MM.1S (cell line): Measurements from ENCODE around the gene NRG2.

Experiments used
- DNase-seq: peaks from one replicate; pipeline ENCODE4 v3.0.0-alpha.2; 2015
- H2AFZ ChIP-seq: fragments of 300-600 bp; sonication (generic); 2 replicates; pipeline ENCODE4 v1.6.0; 2016; ENCODE audit warnings: antibody characterized with exemption, low read length
- H3F3A ChIP-seq: fragments of 300-600 bp; sonication (generic); 2 replicates; pipeline ENCODE4 v1.6.1; 2016; ENCODE audit warnings: mild to moderate bottlenecking, antibody characterized with exemption, low read length, moderate library complexity, mixed read lengths; ENCODE audit not compliant: insufficient read depth
- H3K27ac ChIP-seq: fragments of 300-600 bp; sonication (generic); 2 replicates; pipeline ENCODE4 v1.5.1; 2016; ENCODE audit warnings: mild to moderate bottlenecking, low read length
- H3K27me3 ChIP-seq: fragments of 300-600 bp; sonication (generic); replicated peaks from 2 replicates; pipeline ENCODE4 v1.6.0; 2016; ENCODE audit warnings: low read length; ENCODE audit not compliant: insufficient read depth
- H3K36me3 ChIP-seq: fragments of 300-600 bp; sonication (generic); replicated peaks from 2 replicates; pipeline ENCODE4 v1.6.1; 2016; ENCODE audit warnings: mild to moderate bottlenecking, low read length, mixed read lengths; ENCODE audit not compliant: insufficient read depth
- H3K4me1 ChIP-seq: fragments of 300-600 bp; sonication (generic); 2 replicates; pipeline ENCODE4 v1.6.1; 2016; ENCODE audit warnings: low read length, mixed read lengths
- H3K4me2 ChIP-seq: fragments of 300-600 bp; sonication (generic); 2 replicates; pipeline ENCODE4 v1.6.0; 2016; ENCODE audit warnings: low read depth, low read length
- H3K4me3 ChIP-seq: fragments of 300-600 bp; sonication (generic); 2 replicates; pipeline ENCODE4 v1.5.1; 2016; ENCODE audit warnings: low read length, mixed read lengths
- H3K79me2 ChIP-seq: fragments of 300-600 bp; sonication (generic); 2 replicates; pipeline ENCODE4 v1.6.1; 2016; ENCODE audit warnings: mixed run types, low read length, mixed read lengths
- H3K9ac ChIP-seq: fragments of 300-600 bp; sonication (generic); 2 replicates; pipeline ENCODE4 v1.6.1; 2016; ENCODE audit warnings: low read length, mixed read lengths
- H3K9me2 ChIP-seq: fragments of 300-600 bp; sonication (generic); replicated peaks from 2 replicates; pipeline ENCODE4 v1.6.1; 2016; ENCODE audit warnings: mild to moderate bottlenecking, low read length, mixed read lengths; ENCODE audit not compliant: insufficient read depth
- H3K9me3 ChIP-seq: fragments of 300-600 bp; sonication (generic); replicated peaks from 2 replicates; pipeline ENCODE4 v1.6.1; 2016; ENCODE audit warnings: mild to moderate bottlenecking, low read length, mixed read lengths; ENCODE audit not compliant: insufficient read depth
- H4K20me1 ChIP-seq: fragments of 300-600 bp; sonication (generic); 2 replicates; pipeline ENCODE4 v1.6.1; 2016; ENCODE audit warnings: mild to moderate bottlenecking, low read length, moderate library complexity, mixed read lengths; ENCODE audit not compliant: insufficient read depth
- EZH2 ChIP-seq: fragments of 300-600 bp; sonication (generic); optimal IDR thresholded peaks from 2 replicates; pipeline ENCODE3; 2017; ENCODE audit warnings: low read depth, mild to moderate bottlenecking, antibody characterized with exemption, low read length, mixed read lengths
- EZH2phosphoT487 ChIP-seq: fragments of 300-600 bp; sonication (generic); IDR thresholded peaks from 2 replicates; pipeline ENCODE4 v1.6.1; 2018; ENCODE audit warnings: antibody characterized with exemption, low read length
- TF ChIP-seq, protein P1 (sequence below): fragments of 300-600 bp; sonication (generic); IDR thresholded peaks from 2 replicates; pipeline ENCODE4 v1.5.1; 2016; ENCODE audit warnings: antibody characterized with exemption, low read length, mixed read lengths

Gene NRG2

DNA sequence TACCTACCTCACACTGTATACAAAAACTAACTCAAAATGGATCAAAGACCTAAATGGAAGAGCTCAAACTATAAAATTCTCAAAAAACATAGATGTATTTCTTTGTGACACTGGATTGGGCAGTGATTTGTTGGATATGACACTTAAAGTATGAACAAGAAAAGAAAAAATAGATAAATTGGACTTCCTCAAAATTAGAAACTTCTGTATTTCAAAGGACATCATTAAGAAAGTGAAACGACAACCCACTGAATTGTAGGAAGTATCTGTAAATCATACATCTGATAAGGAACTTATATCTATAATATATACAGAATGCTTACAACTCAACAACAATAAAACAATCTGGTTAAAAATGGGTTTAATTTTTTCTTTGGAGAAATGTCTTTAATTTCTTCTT lies 96.7 kb downstream of the NRG2 start:
- no peak for DNase-seq
- no peaks in the 10 kb centered on the region for H3K27me3 ChIP-seq
- TF ChIP-seq, protein P1, sequence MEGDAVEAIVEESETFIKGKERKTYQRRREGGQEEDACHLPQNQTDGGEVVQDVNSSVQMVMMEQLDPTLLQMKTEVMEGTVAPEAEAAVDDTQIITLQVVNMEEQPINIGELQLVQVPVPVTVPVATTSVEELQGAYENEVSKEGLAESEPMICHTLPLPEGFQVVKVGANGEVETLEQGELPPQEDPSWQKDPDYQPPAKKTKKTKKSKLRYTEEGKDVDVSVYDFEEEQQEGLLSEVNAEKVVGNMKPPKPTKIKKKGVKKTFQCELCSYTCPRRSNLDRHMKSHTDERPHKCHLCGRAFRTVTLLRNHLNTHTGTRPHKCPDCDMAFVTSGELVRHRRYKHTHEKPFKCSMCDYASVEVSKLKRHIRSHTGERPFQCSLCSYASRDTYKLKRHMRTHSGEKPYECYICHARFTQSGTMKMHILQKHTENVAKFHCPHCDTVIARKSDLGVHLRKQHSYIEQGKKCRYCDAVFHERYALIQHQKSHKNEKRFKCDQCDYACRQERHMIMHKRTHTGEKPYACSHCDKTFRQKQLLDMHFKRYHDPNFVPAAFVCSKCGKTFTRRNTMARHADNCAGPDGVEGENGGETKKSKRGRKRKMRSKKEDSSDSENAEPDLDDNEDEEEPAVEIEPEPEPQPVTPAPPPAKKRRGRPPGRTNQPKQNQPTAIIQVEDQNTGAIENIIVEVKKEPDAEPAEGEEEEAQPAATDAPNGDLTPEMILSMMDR = no peak
- no peak for TF ChIP-seq EZH2
- TF ChIP-seq EZH2phosphoT487 = no peak
- no peaks in the 10 kb centered on the region for H3K79me2 ChIP-seq
- no peak overlapping the region for H3K4me2 ChIP-seq
- H3K27ac ChIP-seq = no peak overlapping the region
- no peaks in the 10 kb centered on the region for H3F3A ChIP-seq
- no peaks in the 10 kb centered on the region for H3K9me3 ChIP-seq
- no peak overlapping the region for H3K9ac ChIP-seq
- no peaks in the 10 kb centered on the region for H3K9me2 ChIP-seq
- H3K4me1 ChIP-seq = no peaks in the 10 kb centered on the region
- no peaks in the 10 kb centered on the region for H3K36me3 ChIP-seq
- H4K20me1 ChIP-seq = no peaks in the 10 kb centered on the region
- no peak overlapping the region for H2AFZ ChIP-seq
- H3K4me3 ChIP-seq = no peak overlapping the region

DNA sequence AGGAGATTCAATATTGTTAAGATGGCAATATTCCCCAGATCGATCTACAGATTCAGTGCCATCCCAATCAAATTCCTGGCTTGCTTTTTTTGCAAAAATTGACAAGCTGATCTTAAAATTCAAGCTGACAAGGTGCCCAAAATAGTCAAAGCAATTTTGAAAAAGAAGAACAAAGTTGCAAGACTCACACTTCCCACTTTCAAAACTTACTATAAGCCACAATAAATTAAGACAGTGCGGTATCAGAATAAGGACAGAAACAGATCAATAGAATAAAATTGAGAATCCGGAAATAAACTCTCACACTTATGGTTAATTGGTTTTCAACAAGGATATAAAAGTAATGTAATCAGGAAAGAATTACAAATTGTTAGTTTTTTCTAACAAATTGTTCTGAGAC lies 97.1 kb downstream of the NRG2 start:
- Histone ChIP-seq H3K27me3 (no peaks in the 10 kb centered on the region), H3K4me3 (no peak overlapping the region)

DNA sequence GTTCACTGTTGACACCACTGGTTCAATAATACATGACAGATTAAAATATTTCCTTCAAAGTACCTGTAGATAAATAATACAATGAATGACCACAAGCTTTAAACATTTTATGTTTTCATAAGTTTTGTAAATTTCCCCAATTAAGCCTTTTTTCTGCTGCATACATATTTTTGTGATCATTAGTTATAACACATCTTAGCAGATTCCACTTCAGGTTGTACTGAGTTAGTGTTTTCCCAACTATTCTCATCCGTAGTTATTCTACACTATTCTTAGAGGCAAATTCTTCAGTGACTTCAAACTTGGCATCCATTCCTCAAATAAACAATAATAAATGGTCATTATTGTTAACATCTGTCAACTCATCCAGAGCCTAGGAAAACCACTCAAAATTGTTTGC lies 100.9 kb downstream of the NRG2 start:
- no peak overlapping the region for H3K4me2 ChIP-seq
- TF ChIP-seq EZH2 (no peak), EZH2phosphoT487 (no peak)
- TF ChIP-seq, protein P1 = no peak
- H3K27me3 ChIP-seq = no peaks in the 10 kb centered on the region
- H3K4me1 ChIP-seq = no peaks in the 10 kb centered on the region
- no peak overlapping the region for H2AFZ ChIP-seq
- no peaks in the 10 kb centered on the region for H3K36me3 ChIP-seq
- no peaks in the 10 kb centered on the region for H3K9me3 ChIP-seq
- no peak overlapping the region for H3K9ac ChIP-seq
- H3K4me3 ChIP-seq = no peak overlapping the region
- H3F3A ChIP-seq = no peaks in the 10 kb centered on the region
- no peaks in the 10 kb centered on the region for H4K20me1 ChIP-seq
- H3K9me2 ChIP-seq = no peaks in the 10 kb centered on the region
- H3K27ac ChIP-seq = no peak overlapping the region
- DNase-seq = no peak
- H3K79me2 ChIP-seq = no peaks in the 10 kb centered on the region

More for the DNA sequence above, 97.1 kb downstream of the NRG2 start:
- H3K9me3 ChIP-seq = no peaks in the 10 kb centered on the region
- H3K79me2 ChIP-seq = no peaks in the 10 kb centered on the region
- H3K9ac ChIP-seq = no peak overlapping the region
- no peak for DNase-seq
- H3K36me3 ChIP-seq = no peaks in the 10 kb centered on the region
- H2AFZ ChIP-seq = no peak overlapping the region
- no peaks in the 10 kb centered on the region for H4K20me1 ChIP-seq
- H3F3A ChIP-seq = no peaks in the 10 kb centered on the region
- H3K27ac ChIP-seq = no peak overlapping the region
- no peaks in the 10 kb centered on the region for H3K4me1 ChIP-seq
- TF ChIP-seq, protein P1 = no peak
- TF ChIP-seq EZH2 (no peak), EZH2phosphoT487 (no peak)
- no peak overlapping the region for H3K4me2 ChIP-seq
- H3K9me2 ChIP-seq = no peaks in the 10 kb centered on the region
